ENCODE measurements around the gene TRMT13.
"Not testable (repeated sequence)": the region's sequence is repeated elsewhere in the genome, so short reads cannot be mapped to it uniquely, and the experiment has no call there.

TRMT13 gene

DNA sequence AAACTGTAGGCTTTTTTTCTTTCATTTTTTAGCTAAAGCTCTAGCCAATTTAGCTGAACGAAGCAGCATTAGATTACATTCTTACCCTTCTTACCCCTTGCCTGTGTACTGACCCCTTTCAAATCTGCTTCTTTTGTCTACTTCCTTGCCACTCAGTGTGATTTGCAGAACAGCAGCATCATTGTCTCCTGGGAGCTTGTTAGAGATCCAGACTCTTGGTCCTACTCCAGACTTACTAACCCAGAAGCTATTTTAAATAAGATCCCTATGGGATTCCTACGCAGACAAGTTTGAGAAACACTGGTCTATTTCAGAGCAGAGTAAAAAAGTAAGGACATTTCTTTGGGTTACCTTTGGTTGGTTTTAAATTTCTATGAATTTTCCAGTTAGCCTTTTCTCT lies 31.3 kb downstream of the TRMT13 start:
- no peak for DNase-seq (ENCODE audit: low read depth)

DNA sequence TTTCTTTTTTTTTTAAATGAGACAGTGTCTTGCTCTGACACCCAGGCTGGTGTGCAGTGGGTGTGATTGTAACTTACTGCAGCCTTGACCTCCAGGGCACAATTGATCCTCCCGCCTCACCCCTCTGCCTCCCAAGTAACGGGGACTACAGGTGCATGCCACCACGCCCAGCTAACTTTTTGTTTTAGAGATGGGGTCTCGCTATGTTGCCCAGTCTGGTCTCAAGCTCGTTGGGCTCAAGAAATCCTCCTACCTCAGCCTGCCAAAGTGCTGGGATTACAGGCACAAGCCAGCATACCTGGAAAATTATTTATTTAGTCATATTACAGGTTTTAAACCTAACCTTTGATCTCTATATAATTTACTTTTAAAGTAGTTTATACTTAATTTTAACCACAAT lies 31.7 kb downstream of the TRMT13 start:
- no peak for DNase-seq (ENCODE audit: low read depth)

DNA sequence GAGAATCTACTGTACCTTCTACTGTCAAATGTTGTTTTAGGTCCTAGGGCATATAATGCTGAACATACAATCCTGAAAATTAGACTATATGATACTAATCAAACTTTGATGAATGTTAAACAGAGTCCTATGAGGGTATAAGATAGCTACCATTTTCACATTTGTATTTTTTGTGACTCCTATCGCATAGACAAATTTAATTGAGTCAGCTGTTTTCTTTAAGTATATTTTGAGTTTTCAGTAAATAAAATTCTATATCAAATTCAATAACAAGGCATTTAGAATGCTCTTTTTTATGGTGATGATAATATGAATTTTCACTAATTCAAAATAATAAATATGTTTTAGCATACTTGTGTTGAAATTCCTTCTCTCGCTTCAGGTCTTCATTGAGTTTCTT lies 35.1 kb downstream of the TRMT13 start:
- no peak for DNase-seq (ENCODE audit: low read depth)

DNA sequence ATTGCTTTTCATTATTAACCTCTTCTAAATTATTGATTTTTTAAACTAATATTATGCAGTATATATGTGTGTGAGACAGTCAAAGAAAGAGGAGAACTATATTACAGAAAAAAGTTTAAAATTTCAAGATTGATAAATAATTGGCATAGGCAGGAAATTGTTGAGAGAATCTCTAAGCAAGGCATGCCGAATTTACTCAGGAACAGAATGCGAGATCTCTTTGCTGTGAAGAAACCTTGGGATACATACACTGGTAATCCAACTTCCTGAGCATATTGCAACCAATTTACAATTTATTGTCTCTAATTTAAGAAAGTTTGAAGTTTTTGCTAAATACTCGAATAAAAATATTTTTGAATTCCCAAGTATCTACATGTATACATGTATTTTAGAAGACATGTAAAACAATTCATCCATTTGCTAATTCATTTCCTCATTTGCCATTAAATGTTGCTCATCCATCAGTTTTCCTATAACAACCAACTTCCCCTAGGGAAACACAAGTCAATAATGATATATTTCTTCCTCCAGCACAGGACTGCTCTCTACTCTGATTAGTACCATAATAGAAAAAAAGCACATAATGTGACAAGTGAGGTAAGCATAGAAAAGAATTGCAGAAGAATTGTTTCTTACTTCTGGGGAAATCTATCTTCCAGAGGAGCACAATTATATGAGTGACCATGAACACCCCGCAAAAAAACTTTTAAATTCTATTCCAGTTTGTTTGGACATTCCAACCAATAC lies 44.5 kb downstream of the TRMT13 start:
- DNase-seq (ENCODE audit: low read depth) = no peak

DNA sequence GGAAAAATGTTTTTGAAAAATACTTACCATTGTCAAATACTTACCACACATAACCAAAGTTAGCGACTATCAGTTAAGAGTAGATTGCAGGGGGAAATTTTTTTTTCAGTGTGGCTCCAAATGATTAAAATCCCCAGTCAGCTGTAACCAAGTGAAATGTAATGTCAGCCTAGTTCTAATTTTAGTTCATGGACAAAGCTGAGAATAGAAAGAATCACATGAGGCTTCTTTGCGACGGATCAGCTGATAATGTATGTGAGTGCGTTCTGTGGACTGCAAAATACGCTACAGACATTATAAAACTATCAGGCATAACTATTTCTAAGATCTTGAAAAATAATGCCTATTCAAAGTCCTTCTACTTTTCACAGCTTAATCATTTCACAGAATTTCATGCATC lies 45.1 kb downstream of the TRMT13 start, which contains the start of gene LRRC39:
LRRC39 (minus strand) TSS at position 166 of the 400 bp plus-strand sequence. CDS start 9,740 bp downstream, outside the sequence.
- DNase-seq (ENCODE audit: low read depth) = no peak

DNA sequence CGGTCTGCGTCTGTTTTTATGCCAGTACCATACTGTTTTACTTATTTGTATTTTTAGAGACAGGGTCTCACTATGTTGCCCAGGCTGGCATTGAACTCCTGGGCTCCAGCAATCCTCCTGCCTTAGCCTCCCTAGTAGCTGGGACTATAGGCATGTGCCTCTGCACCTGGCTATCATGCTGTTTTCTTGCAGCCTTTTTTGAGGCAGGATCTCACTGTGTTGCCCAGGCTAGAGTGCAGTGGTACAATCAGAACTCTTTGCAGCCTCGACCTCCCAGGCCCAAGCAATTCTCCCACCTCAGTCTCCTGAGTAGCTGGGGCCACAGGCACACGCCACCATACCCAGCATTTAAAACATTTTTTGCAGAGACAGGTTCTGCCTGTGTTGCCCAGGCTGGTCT lies 50.4 kb downstream of the TRMT13 start:
- no peak for DNase-seq (ENCODE audit: low read depth)

DNA sequence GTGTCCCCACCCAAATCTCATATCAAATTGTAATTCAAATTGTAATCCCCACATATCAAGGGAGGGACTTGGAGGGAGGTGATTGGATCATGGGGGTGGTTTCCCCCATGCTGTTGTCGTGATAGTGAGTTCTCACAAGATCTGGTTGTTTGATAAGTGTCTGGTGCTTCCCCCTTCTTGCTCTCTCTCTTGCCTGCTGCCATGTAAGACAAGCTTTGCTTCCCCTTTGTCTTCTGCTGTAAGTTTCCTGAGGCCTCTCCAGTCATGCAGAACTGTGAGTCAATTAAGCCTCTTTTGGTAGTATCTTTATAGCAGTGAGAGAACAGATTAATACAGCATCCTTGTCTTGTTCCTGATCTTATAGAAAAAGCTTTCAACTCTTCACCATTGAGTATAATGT lies 51.6 kb downstream of the TRMT13 start:
- no peak for DNase-seq (ENCODE audit: low read depth)

DNA sequence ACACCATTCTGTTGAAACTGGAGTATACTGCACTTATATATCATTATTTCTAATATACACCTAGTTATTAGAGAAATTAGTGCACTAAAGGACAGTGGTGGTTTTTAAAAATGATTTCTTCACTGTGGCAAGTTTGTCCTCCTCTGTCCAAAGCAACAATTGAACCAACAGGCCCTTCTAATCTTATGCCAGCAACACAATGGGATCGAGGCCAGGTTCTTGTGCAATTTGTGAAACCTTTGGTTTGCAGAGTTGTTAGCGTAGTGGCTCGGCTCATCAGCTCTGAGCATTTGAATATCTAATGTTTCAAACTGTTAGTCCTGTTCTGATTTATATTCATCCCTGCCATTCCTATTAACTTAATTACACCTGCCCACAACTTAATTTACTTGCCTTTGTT lies 54.9 kb downstream of the TRMT13 start:
- DNase-seq (ENCODE audit: low read depth) = no peak

DNA sequence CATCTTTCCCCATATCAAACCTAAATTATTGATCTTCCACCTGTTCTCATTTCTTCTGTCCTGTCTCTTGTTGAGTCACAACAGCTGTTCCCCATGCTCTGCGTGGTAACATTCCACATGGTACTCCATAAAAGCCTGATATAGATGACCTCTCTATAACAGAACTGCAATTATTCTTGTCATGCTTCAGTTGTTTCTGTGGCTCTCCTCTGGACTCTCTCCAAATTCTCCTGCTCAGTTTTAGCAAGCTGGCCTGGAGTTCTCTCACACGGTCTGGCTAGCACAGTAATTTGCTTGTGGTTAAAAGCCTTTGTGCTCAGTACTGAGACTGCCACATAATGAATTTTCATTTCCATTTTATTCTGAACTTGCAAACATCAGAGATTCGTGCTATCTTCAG lies 55.7 kb downstream of the TRMT13 start:
- no peak for DNase-seq (ENCODE audit: low read depth)

DNA sequence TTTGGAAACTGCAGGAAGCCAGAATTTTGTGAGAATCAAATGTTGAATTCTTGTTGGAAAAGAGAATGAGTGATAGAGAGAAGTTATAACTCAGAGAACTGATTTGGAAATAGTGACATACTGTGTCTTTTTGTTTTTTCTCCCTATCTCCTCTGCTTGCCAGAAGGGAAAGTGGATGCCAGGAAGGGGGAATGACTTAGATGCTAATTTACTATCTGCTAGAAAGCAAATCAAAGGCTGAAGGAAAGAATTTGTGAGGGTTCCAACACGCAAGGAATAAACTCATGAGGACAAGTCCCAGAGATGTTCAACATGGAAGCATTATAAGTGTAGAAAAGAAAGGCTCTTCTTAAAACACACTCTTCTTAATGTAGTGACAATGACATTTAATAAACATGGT lies 65.6 kb downstream of the TRMT13 start:
- DNase-seq (ENCODE audit: low read depth) = no peak

DNA sequence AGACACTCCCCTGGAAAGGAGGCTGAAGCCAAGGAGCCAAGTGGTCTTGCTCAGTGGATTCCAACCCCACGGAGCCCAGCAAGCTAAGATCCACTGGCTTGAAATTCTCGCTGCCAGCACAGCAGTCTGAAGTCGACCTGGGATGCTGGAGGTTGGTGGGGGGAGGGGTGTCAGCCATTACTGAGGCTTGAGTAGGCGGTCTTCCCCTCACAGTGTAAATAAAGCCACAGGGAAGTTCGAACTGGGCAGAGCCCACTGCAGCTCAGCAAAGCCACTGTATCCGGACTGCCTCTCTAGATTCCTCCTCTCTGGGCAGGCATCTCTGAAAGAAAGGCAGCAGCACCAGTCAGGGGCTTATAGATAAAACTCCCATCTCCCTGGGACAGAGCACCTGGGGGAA lies 67.1 kb downstream of the TRMT13 start:
- DNase-seq (ENCODE audit: low read depth) = not testable (repeated sequence)
